Measurements from ENCODE around the gene TRABD2B.

TRABD2B gene

DNA sequence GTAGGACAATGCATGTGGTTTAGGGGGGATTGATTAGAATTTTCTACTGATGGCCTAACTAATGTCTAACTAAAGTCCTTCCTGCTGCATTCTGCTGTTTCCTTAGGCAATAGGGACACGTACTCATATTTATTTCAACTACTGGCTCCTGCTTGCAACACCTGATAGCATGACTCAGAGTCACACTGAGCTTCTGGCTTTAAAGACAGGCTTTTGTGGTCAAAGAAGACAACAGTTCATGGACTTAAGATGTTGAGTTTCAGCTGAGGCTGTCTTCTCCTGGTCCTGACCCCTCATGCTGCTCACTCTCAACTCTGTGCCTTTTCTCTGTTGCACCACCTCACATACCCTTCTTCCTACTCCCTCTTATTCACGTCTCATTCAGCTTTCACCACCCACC, 29.1 kb upstream of the TRABD2B start:
- no peak for DNase-seq (ENCODE audit: extremely low read depth, insufficient read length)
- no peaks in the 10 kb centered on the region for H3K36me3 ChIP-seq (ENCODE audit: control insufficient read depth, insufficient read depth, low read length)
- TF ChIP-seq, protein P1, sequence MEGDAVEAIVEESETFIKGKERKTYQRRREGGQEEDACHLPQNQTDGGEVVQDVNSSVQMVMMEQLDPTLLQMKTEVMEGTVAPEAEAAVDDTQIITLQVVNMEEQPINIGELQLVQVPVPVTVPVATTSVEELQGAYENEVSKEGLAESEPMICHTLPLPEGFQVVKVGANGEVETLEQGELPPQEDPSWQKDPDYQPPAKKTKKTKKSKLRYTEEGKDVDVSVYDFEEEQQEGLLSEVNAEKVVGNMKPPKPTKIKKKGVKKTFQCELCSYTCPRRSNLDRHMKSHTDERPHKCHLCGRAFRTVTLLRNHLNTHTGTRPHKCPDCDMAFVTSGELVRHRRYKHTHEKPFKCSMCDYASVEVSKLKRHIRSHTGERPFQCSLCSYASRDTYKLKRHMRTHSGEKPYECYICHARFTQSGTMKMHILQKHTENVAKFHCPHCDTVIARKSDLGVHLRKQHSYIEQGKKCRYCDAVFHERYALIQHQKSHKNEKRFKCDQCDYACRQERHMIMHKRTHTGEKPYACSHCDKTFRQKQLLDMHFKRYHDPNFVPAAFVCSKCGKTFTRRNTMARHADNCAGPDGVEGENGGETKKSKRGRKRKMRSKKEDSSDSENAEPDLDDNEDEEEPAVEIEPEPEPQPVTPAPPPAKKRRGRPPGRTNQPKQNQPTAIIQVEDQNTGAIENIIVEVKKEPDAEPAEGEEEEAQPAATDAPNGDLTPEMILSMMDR (IDR thresholded peaks at IDR 0.05; ENCODE audit: insufficient read depth, low read length, poor library complexity, severe bottlenecking): no peak
- no peak overlapping the region for H3K4me3 ChIP-seq (replicated peaks; ENCODE audit: low read depth, low read length)
- H3K27me3 ChIP-seq (replicated peaks; ENCODE audit: control insufficient read depth, insufficient read depth, low read length): no peaks in the 10 kb centered on the region; the same call in none of the 2 replicates

DNA sequence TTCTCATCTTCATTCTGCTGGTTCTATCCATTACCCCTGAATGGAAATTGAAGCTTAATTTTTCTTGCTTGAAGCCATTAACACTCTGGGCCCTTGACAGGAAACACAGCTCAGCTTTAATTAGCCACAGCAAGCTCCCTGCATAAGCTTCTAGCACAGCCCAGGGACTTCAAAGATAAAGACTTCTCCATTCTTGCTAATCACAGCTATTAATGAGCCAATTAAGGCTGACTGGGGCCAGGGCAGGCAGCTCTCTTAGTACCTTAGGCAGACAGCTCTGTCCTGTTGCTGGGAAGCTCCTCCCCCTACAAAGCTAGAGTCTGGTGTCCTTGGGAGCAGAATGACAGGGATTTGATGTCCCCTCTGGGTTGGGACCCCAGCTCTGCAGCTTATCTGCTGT, 27.9 kb upstream of the TRABD2B start:
- no peaks in the 10 kb centered on the region for H3K36me3 ChIP-seq (ENCODE audit: control insufficient read depth, insufficient read depth, low read length)
- TF ChIP-seq, protein P1 (IDR thresholded peaks at IDR 0.05; ENCODE audit: insufficient read depth, low read length, poor library complexity, severe bottlenecking): no peak
- no peak for DNase-seq (ENCODE audit: extremely low read depth, insufficient read length)
- no peak overlapping the region for H3K4me3 ChIP-seq (replicated peaks; ENCODE audit: low read depth, low read length)
- H3K27me3 ChIP-seq (replicated peaks; ENCODE audit: control insufficient read depth, insufficient read depth, low read length): no peaks in the 10 kb centered on the region; the same call in none of the 2 replicates

DNA sequence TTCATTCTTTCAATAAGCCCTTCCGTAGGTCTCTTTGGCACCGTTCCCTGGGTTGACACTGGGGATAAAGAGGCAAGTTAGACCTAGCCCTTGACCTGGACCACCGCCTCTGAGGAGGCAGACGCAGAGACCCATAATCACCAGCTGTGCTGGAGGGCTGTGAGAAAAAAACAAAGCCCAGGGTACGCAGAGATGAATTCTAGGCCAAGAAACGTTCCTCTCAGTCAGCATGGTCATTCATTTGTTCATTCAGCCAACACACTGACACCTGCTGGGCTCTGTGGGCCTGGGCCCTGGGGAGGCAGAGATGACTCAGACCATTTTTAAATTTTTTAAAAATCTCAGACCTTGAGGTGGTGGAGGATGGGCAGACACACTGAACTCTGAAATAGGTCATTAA, 26.3 kb upstream of the TRABD2B start:
- Histone ChIP-seq H3K36me3 (ENCODE audit: control insufficient read depth, insufficient read depth, low read length) (no peaks in the 10 kb centered on the region), H3K27me3 (replicated peaks; ENCODE audit: control insufficient read depth, insufficient read depth, low read length) (no peaks in the 10 kb centered on the region; the same call in none of the 2 replicates), H3K4me3 (replicated peaks; ENCODE audit: low read depth, low read length) (no peak overlapping the region)
- TF ChIP-seq, protein P1 (IDR thresholded peaks at IDR 0.05; ENCODE audit: insufficient read depth, low read length, poor library complexity, severe bottlenecking): no peak
- no peak for DNase-seq (ENCODE audit: extremely low read depth, insufficient read length)

GRCh38 chr1:48022306-48022705, 25.1 kb upstream of the TRABD2B start:
- TF ChIP-seq, protein P1 (IDR thresholded peaks at IDR 0.05; ENCODE audit: insufficient read depth, low read length, poor library complexity, severe bottlenecking): no peak
- no peak for DNase-seq (ENCODE audit: extremely low read depth, insufficient read length)
- Histone ChIP-seq H3K36me3 (ENCODE audit: control insufficient read depth, insufficient read depth, low read length) (no peaks in the 10 kb centered on the region), H3K4me3 (replicated peaks; ENCODE audit: low read depth, low read length) (no peak overlapping the region), H3K27me3 (replicated peaks; ENCODE audit: control insufficient read depth, insufficient read depth, low read length) (no peaks in the 10 kb centered on the region; the same call in none of the 2 replicates)

DNA sequence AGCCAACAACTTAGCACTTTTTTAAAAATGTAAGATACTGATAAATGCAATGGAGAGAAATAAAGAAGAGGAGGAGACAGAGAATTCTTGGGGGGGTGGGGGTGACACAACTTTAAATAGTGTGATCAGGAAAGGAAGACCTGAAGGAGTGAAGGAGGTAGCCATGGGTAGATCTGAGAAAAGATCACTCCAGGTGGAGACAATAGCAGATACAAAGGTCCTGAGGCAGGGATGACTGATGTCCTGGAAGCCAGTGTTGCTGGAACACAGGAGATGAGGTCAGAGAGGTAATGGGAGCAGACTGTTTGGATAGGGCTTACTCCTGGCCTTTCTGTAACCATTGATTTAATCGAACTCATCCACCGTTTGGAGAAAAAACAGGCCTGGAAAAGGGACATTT, 24.6 kb upstream of the TRABD2B start:
- no peaks in the 10 kb centered on the region; the same call in 1 of the 2 replicates for H3K27me3 ChIP-seq (replicated peaks; ENCODE audit: control insufficient read depth, insufficient read depth, low read length)
- TF ChIP-seq, protein P1 (IDR thresholded peaks at IDR 0.05; ENCODE audit: insufficient read depth, low read length, poor library complexity, severe bottlenecking): no peak

GRCh38 chr1:48019714-48020315, 22.6 kb upstream of the TRABD2B start:
- Histone ChIP-seq H3K27me3 (replicated peaks; ENCODE audit: control insufficient read depth, insufficient read depth, low read length) (no peaks in the 10 kb centered on the region; the same call in none of the 2 replicates), H3K4me3 (replicated peaks; ENCODE audit: low read depth, low read length) (no peak overlapping the region), H3K36me3 (ENCODE audit: control insufficient read depth, insufficient read depth, low read length) (no peaks in the 10 kb centered on the region)
- TF ChIP-seq, protein P1 (IDR thresholded peaks at IDR 0.05; ENCODE audit: insufficient read depth, low read length, poor library complexity, severe bottlenecking): no peak
- DNase-seq (ENCODE audit: extremely low read depth, insufficient read length): no peak

More for the DNA sequence above, 24.6 kb upstream of the TRABD2B start:
- Histone ChIP-seq H3K36me3 (ENCODE audit: control insufficient read depth, insufficient read depth, low read length) (no peaks in the 10 kb centered on the region), H3K4me3 (replicated peaks; ENCODE audit: low read depth, low read length) (no peak overlapping the region)
- no peak for DNase-seq (ENCODE audit: extremely low read depth, insufficient read length)
